ENCODE results near the gene CNGA3.

DNA sequence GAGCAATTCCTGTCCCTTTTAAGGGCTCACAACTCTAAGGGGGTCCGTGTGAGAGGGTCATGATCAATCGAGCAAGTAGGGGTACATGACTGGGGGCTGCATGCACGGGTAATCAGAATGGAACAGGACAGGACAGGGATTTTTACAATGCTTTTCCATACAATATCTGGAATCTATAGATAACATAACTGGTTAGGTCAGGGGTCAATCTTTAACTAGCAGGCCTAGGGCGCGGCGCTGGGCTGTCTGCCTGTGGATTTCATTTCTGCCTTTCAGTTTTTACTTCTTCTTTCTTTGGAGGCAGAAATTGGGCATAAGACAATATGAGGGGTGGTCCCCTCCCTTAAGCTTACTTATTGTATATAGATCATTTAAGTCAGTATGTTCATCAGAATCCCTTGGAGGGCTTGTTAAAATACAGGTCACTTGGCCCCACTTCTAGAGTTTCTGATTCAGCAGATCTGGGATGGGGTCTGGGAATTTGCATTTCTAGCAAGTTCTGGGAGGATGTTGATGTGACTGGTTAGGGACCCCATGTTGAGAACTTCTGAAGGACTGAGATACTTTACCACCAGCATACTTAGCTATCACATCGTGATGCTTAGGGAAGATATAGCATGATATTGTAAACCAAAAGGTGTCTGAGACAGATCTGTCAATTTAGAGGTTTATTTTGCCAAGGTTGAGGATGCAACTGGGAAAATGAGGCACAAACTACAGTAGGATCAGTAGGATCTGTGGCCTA lies 95.6 kb downstream of the CNGA3 start:
- TF ChIP-seq, protein P1, sequence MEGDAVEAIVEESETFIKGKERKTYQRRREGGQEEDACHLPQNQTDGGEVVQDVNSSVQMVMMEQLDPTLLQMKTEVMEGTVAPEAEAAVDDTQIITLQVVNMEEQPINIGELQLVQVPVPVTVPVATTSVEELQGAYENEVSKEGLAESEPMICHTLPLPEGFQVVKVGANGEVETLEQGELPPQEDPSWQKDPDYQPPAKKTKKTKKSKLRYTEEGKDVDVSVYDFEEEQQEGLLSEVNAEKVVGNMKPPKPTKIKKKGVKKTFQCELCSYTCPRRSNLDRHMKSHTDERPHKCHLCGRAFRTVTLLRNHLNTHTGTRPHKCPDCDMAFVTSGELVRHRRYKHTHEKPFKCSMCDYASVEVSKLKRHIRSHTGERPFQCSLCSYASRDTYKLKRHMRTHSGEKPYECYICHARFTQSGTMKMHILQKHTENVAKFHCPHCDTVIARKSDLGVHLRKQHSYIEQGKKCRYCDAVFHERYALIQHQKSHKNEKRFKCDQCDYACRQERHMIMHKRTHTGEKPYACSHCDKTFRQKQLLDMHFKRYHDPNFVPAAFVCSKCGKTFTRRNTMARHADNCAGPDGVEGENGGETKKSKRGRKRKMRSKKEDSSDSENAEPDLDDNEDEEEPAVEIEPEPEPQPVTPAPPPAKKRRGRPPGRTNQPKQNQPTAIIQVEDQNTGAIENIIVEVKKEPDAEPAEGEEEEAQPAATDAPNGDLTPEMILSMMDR (conservative IDR thresholded peaks at IDR 0.05; ENCODE audit: low read depth, low read length), result no peak
- no peak for TF ChIP-seq POLR2A (IDR thresholded peaks at IDR 0.05; ENCODE audit: low read depth, low read length)
- no peak for TF ChIP-seq RAD21 (IDR thresholded peaks at IDR 0.05; ENCODE audit: low read length)
- no peak for TF ChIP-seq CEBPB (IDR thresholded peaks at IDR 0.05; ENCODE audit: low read depth, low read length)
- TF ChIP-seq FOS (IDR thresholded peaks at IDR 0.05; ENCODE audit: low read depth, low read length), result no peak
- TF ChIP-seq BHLHE40 (IDR thresholded peaks at IDR 0.05; ENCODE audit: low read depth, low read length), result no peak
- TF ChIP-seq, protein P2, sequence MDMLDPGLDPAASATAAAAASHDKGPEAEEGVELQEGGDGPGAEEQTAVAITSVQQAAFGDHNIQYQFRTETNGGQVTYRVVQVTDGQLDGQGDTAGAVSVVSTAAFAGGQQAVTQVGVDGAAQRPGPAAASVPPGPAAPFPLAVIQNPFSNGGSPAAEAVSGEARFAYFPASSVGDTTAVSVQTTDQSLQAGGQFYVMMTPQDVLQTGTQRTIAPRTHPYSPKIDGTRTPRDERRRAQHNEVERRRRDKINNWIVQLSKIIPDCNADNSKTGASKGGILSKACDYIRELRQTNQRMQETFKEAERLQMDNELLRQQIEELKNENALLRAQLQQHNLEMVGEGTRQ (IDR thresholded peaks at IDR 0.05; ENCODE audit: low read depth, low read length), result no peak
- no peak for TF ChIP-seq MAFK (IDR thresholded peaks at IDR 0.05; ENCODE audit: low read depth, low read length)
- TF ChIP-seq NFE2L2 (IDR thresholded peaks at IDR 0.05; ENCODE audit: low read depth, low read length), result no peak
- TF ChIP-seq SMC3 (IDR thresholded peaks at IDR 0.05; ENCODE audit: low read depth, low read length), result no peak
- TF ChIP-seq RCOR1 (IDR thresholded peaks at IDR 0.05; ENCODE audit: insufficient replicate concordance, low read length), result no peak
- TF ChIP-seq MXI1 (IDR thresholded peaks at IDR 0.05; ENCODE audit: borderline replicate concordance, low read depth, low read length), result no peak

All from IMR-90 (cell line).